T-helper 1 cell (primary cell): ENCODE data around the gene GDF7.

Source experiments
- DNase-seq, 5 donors: peaks; one replicate each; pipeline ENCODE4 v3.0.0-alpha.2; 2012 to 2020

Gene GDF7

GRCh38 chr2:20675701-20676352, 8.9 kb downstream of the GDF7 start:
- DNase-seq: no peak

GRCh38 chr2:20676353-20677215, 9.6 kb downstream of the GDF7 start:
- DNase-seq: no peak

GRCh38 chr2:20677301-20678085, 10.5 kb downstream of the GDF7 start:
- DNase-seq: no peak

GRCh38 chr2:20678086-20678395, 11.1 kb downstream of the GDF7 start:
- no peak for DNase-seq

- DNase-seq: no peak
These were observed 11.8 kb downstream of the GDF7 start for GRCh38 chr2:20678780-20679179.

- no peak for DNase-seq
These were observed 13.9 kb downstream of the GDF7 start for GRCh38 chr2:20680744-20681375.

GRCh38 chr2:20682167-20682920, 15.4 kb downstream of the GDF7 start:
- no peak for DNase-seq

GRCh38 chr2:20684581-20685063, 17.7 kb downstream of the GDF7 start:
- DNase-seq: no peak

- DNase-seq: no peak
These were observed 20.4 kb downstream of the GDF7 start for GRCh38 chr2:20687260-20687832.

- no peak for DNase-seq
These were observed 22.7 kb downstream of the GDF7 start for GRCh38 chr2:20689428-20690264.

- no peak for DNase-seq
These were observed 24.3 kb downstream of the GDF7 start for GRCh38 chr2:20691076-20691734.

- DNase-seq: no peak
These were observed 25.1 kb downstream of the GDF7 start for GRCh38 chr2:20692081-20692480.

GRCh38 chr2:20693317-20693716, 26.4 kb downstream of the GDF7 start:
- DNase-seq: no peak

GRCh38 chr2:20696366-20696765, 29.4 kb downstream of the GDF7 start:
- DNase-seq: no peak

- no peak for DNase-seq
These were observed 30.5 kb downstream of the GDF7 start for GRCh38 chr2:20697322-20697934.

GRCh38 chr2:20698916-20699613, 32.1 kb downstream of the GDF7 start:
- no peak for DNase-seq

- DNase-seq: no peak
These were observed 35.6 kb downstream of the GDF7 start for GRCh38 chr2:20702563-20702962.

GRCh38 chr2:20704886-20705285, 37.9 kb downstream of the GDF7 start:
- DNase-seq: no peak

GRCh38 chr2:20706217-20706616, 39.3 kb downstream of the GDF7 start:
- no peak for DNase-seq
